DOHH2 (cell line): ENCODE data around the gene FCHSD2.

Source experiments
- EZH2phosphoT487 ChIP-seq: fragments of 200-600 bp; sonication (generic); IDR thresholded peaks from 2 replicates; pipeline ENCODE4 v1.6.1; 2017; ENCODE audit warnings: borderline replicate concordance, mild to moderate bottlenecking, antibody characterized with exemption, low read length, moderate library complexity, mixed read lengths
- TF ChIP-seq, protein P1 (sequence below): fragments of 200-600 bp; sonication (generic); IDR thresholded peaks from one replicate; pipeline ENCODE4 v1.5.1; 2014; ENCODE audit warnings: antibody characterized with exemption, mild to moderate bottlenecking, low read depth, low read length; ENCODE audit not compliant: poor library complexity, severe bottlenecking

DNA sequence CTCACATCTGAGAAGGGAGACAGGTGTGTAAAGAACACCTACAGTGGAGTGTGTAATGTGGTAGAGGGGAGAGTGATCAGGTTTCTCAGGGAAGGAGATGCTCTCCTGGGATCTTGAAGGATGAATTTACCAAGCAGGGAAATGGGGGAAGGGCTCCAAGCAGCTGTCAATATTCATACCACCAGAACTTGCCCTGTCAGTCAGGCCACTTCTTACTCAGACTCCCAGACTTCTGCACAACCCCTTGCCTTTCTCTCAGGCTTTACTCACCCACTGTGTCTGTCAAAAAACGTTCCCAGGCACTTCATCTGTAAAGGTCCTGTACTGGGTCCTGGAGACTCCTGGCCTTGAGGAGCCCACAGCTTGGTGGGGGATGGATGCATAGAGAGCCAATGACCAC lies 14.0 kb upstream of the FCHSD2 start:
- TF ChIP-seq EZH2phosphoT487 = no peak
- TF ChIP-seq, protein P1, sequence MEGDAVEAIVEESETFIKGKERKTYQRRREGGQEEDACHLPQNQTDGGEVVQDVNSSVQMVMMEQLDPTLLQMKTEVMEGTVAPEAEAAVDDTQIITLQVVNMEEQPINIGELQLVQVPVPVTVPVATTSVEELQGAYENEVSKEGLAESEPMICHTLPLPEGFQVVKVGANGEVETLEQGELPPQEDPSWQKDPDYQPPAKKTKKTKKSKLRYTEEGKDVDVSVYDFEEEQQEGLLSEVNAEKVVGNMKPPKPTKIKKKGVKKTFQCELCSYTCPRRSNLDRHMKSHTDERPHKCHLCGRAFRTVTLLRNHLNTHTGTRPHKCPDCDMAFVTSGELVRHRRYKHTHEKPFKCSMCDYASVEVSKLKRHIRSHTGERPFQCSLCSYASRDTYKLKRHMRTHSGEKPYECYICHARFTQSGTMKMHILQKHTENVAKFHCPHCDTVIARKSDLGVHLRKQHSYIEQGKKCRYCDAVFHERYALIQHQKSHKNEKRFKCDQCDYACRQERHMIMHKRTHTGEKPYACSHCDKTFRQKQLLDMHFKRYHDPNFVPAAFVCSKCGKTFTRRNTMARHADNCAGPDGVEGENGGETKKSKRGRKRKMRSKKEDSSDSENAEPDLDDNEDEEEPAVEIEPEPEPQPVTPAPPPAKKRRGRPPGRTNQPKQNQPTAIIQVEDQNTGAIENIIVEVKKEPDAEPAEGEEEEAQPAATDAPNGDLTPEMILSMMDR = no peak
